Breast epithelium (tissue), 4 donors: ENCODE results near the gene METTL13. TPM values are rescaled to one million over a fixed set of nuclear protein-coding genes. Genes with fewer than 3 reads are reported as not detected.

ENCODE experiments used
- DNase-seq, 2 donors: peaks; one replicate each; pipeline ENCODE4 v3.0.0-alpha.2; 2019; ENCODE audit warnings: low spot score in 2 of 2
- H3K27ac ChIP-seq, 2 donors: fragments of 200-600 bp; sonication (generic) in 1 of 2; one replicate each; pipeline ENCODE4 v1.5.1; 2016 to 2019; ENCODE audit warnings: mild to moderate bottlenecking in 1 of 2
- H3K27me3 ChIP-seq, 2 donors: fragments of 200-600 bp; sonication (generic) in 1 of 2; one replicate each; pipeline versions ENCODE4 v1.5.1 to v1.6.0; 2017 to 2019; ENCODE audit warnings: control low read depth in 1 of 2, mild to moderate bottlenecking in 1 of 2
- H3K36me3 ChIP-seq: fragments of 200-600 bp; one replicate; pipeline ENCODE4 v1.5.1; 2019
- H3K4me1 ChIP-seq, 2 donors: fragments of 200-600 bp; sonication (generic); one replicate each; pipeline ENCODE4 v1.5.1; 2016 to 2019; ENCODE audit warnings: control low read depth in 1 of 2
- H3K4me3 ChIP-seq, 3 donors: fragments of 200-600 bp; sonication (generic); 1 replicate in 2 of 3; 2 replicates in 1 of 3; pipeline ENCODE4 v1.5.1; 2016 to 2019; ENCODE audit warnings: mild to moderate bottlenecking in 3 of 3, moderate library complexity in 2 of 3
- H3K9me3 ChIP-seq, 2 donors: fragments of 200-600 bp; sonication (generic) in 1 of 2; one replicate each; pipeline ENCODE4 v1.5.1; 2016 to 2019; ENCODE audit warnings: control low read depth in 1 of 2
- CTCF ChIP-seq, 3 donors: fragments of 450-650 bp; IDR thresholded peaks; one replicate each; pipeline ENCODE4 v1.5.1; 2016 to 2017; ENCODE audit warnings: antibody characterized with exemption in 3 of 3, mild to moderate bottlenecking in 3 of 3, moderate library complexity in 3 of 3
- POLR2A ChIP-seq: fragments of 450-650 bp; IDR thresholded peaks from one replicate; pipeline ENCODE4 v1.6.1; 2016; ENCODE audit warnings: antibody characterized with exemption, mild to moderate bottlenecking, moderate library complexity
- POLR2AphosphoS5 ChIP-seq, 3 donors: sonication (generic); formaldehyde crosslinking; IDR thresholded peaks; one replicate each; pipeline ENCODE4 v1.6.1; 2017; ENCODE audit warnings: antibody characterized with exemption in 3 of 3
- intact Hi-C: fragments of 100-400 bp; cut with DNase I; formaldehyde crosslinking; loops from one replicate; pipeline ENCODE4 v1.15.1; 2023; ENCODE audit warnings: low total_unique reads
- total RNA-seq, 3 donors: library from RNA; depleted of rRNA; stranded (reverse); fragments of >200 nt; gene quantifications; one replicate each; pipeline ENCODE4 v1.1.0, GENCODE V29; 2016

METTL13 gene
- total RNA-seq, 3 donors from 2014 or later, result 23.2 to 28.4 (median 27.5) TPM

DNA sequence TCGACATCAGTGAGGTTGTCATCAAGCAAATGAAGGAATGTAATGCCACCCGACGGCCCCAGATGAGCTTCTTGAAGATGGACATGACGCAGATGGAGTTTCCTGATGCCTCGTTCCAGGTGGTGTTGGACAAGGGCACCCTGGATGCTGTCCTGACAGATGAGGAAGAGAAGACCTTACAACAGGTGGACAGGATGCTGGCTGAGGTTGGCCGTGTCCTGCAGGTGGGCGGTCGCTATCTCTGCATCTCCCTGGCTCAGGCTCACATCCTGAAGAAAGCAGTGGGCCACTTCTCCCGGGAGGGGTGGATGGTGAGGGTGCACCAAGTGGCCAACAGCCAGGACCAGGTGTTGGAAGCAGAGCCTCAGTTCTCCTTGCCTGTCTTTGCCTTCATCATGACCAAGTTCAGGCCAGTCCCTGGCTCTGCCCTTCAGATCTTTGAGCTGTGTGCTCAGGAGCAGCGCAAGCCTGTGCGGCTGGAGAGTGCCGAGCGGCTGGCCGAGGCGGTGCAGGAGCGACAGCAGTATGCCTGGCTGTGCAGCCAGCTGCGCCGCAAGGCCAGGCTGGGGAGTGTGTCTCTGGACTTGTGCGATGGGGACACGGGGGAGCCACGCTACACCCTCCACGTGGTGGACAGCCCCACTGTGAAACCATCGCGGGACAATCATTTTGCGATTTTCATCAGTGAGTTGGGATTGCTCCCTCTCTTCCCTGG, 2.5 kb downstream of the METTL13 start:
- TF ChIP-seq POLR2AphosphoS5 (IDR thresholded peaks at IDR 0.05) (no peak), POLR2A (no peak), CTCF (IDR thresholded peaks at IDR 0.05) (no peak)
- Histone ChIP-seq H3K4me1 (no peaks in the 10 kb centered on the region), H3K36me3 (peaks cover 8% of the 10 kb centered on the region), H3K4me3 (no peak overlapping the region), H3K9me3 (no peaks in the 10 kb centered on the region), H3K27me3 (no peaks in the 10 kb centered on the region), H3K27ac (no peak overlapping the region)
- intact Hi-C loops, result no loop called here
- DNase-seq, result no peak

DNA sequence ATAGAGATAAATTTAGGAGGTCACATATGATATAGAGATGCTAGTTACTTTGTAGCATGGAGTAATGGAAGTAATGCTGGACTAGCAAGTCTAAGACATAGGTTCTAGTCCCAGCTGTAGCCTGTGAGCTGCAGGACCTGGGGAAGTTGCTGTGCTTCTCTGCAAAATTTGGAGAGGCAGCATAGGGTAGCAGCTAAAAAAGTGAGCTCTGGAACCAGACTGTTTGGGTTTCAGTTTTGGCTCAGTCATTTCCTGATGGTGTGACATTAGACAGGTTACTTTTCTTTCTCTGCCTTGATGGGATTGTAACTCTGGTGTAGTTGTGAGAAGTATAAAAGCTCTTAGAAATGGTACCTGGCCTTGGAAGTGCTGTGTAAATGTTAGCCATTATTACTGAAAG, 3.3 kb downstream of the METTL13 start:
- no peak for DNase-seq
- TF ChIP-seq POLR2A (no peak), CTCF (IDR thresholded peaks at IDR 0.05) (no peak), POLR2AphosphoS5 (IDR thresholded peaks at IDR 0.05) (no peak)
- Histone ChIP-seq H3K4me3 (no peak overlapping the region), H3K4me1 (no peaks in the 10 kb centered on the region), H3K27me3 (no peaks in the 10 kb centered on the region), H3K27ac (no peak overlapping the region), H3K9me3 (no peaks in the 10 kb centered on the region), H3K36me3 (peaks cover 8% of the 10 kb centered on the region)
- intact Hi-C loops, result no loop called here

GRCh38 chr1:171785766-171786165, 4.3 kb downstream of the METTL13 start:
- Histone ChIP-seq H3K27ac (no peak overlapping the region), H3K4me1 (no peaks in the 10 kb centered on the region), H3K9me3 (no peaks in the 10 kb centered on the region), H3K36me3 (peaks cover 17% of the 10 kb centered on the region), H3K4me3 (no peak overlapping the region), H3K27me3 (no peaks in the 10 kb centered on the region)
- no peak for TF ChIP-seq CTCF (IDR thresholded peaks at IDR 0.05)
- no peak for TF ChIP-seq POLR2A
- TF ChIP-seq POLR2AphosphoS5 (IDR thresholded peaks at IDR 0.05), result no peak
- DNase-seq, result no peak
- intact Hi-C loops, result no loop called here

DNA sequence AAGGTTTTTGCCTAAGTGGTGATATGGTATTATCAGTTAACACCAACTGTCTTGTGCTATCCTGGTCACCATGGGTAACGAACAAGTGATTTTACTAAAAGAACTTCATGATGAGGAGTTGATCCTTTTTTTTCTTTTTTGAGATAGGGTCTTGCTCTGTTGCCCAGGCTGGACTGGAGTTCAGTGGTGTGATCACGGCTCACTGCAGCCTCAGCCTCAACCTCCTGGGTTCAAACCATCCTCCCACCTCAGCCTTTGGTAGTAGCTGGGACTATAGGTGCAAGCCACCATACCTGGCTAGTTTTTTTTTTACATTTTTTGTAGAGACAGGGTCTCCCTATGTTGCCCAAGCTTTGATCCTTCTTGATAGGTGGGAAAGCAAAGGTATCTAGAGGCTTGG, 5.1 kb downstream of the METTL13 start:
- Histone ChIP-seq H3K4me1 (no peaks in the 10 kb centered on the region), H3K4me3 (no peak overlapping the region), H3K27me3 (no peaks in the 10 kb centered on the region), H3K27ac (no peak overlapping the region), H3K36me3 (peaks cover 22% of the 10 kb centered on the region), H3K9me3 (no peaks in the 10 kb centered on the region)
- TF ChIP-seq POLR2A (no peak), CTCF (IDR thresholded peaks at IDR 0.05) (no peak), POLR2AphosphoS5 (IDR thresholded peaks at IDR 0.05) (no peak)
- DNase-seq, result no peak
- intact Hi-C loops, result no loop called here

- DNase-seq, result no peak
- TF ChIP-seq CTCF (IDR thresholded peaks at IDR 0.05) (no peak), POLR2AphosphoS5 (IDR thresholded peaks at IDR 0.05) (no peak)
- no peaks in the 10 kb centered on the region for H3K9me3 ChIP-seq
- intact Hi-C loops, result no loop called here
- H3K36me3 ChIP-seq, result peaks cover 22% of the 10 kb centered on the region
- no peaks in the 10 kb centered on the region for H3K4me1 ChIP-seq
- no peaks in the 10 kb centered on the region for H3K27me3 ChIP-seq
- no peak overlapping the region for H3K27ac ChIP-seq
- no peak overlapping the region for H3K4me3 ChIP-seq
Measured at GRCh38 chr1:171787686-171788480, 6.4 kb downstream of the METTL13 start.
